NCI-H1092 (cell line): ENCODE data around the gene CRADD.

Experiments
- DNase-seq: peaks from one replicate; lab custom pipeline; 2025; lab: John Stamatoyannopoulos, UW

Gene CRADD

GRCh38 chr12:93841671-93842070, 164.5 kb downstream of the CRADD start:
- no peak for DNase-seq

- DNase-seq: no peak
Observed at GRCh38 chr12:93844164-93844784, 167.1 kb downstream of the CRADD start.

- DNase-seq: no peak
Observed at GRCh38 chr12:93846936-93847516, 169.9 kb downstream of the CRADD start.

GRCh38 chr12:93847517-93848474, 170.6 kb downstream of the CRADD start:
- DNase-seq: no peak

- no peak for DNase-seq
Observed at GRCh38 chr12:93848523-93849101, 171.4 kb downstream of the CRADD start.

- DNase-seq: no peak
Observed at GRCh38 chr12:93849946-93850345, 172.8 kb downstream of the CRADD start.

GRCh38 chr12:93850481-93851256, 173.5 kb downstream of the CRADD start:
- DNase-seq: no peak

- DNase-seq: no peak
Observed at GRCh38 chr12:93851257-93851671, 174.1 kb downstream of the CRADD start.

GRCh38 chr12:93852173-93852591, 175.0 kb downstream of the CRADD start:
- no peak for DNase-seq

GRCh38 chr12:93853698-93854478, 176.7 kb downstream of the CRADD start:
- no peak for DNase-seq

- DNase-seq: no peak
Observed at GRCh38 chr12:93855261-93855660, 178.1 kb downstream of the CRADD start.

GRCh38 chr12:93856611-93857010, 179.4 kb downstream of the CRADD start:
- no peak for DNase-seq

- no peak for DNase-seq
Observed at GRCh38 chr12:93857279-93857938, 180.2 kb downstream of the CRADD start.

GRCh38 chr12:93857991-93858447, 180.8 kb downstream of the CRADD start:
- no peak for DNase-seq

GRCh38 chr12:93860668-93861373, 183.6 kb downstream of the CRADD start:
- no peak for DNase-seq

GRCh38 chr12:93862424-93862823, 185.2 kb downstream of the CRADD start:
- DNase-seq: no peak

GRCh38 chr12:93865751-93866150, 188.6 kb downstream of the CRADD start:
- no peak for DNase-seq

- no peak for DNase-seq
Observed at GRCh38 chr12:93868771-93869170, 191.6 kb downstream of the CRADD start.

GRCh38 chr12:93870020-93870795, 193.0 kb downstream of the CRADD start:
- no peak for DNase-seq
